Measurements from ENCODE around the gene IL3RA. TPM values are rescaled to one million over a fixed set of nuclear protein-coding genes. Genes with fewer than 3 reads are reported as not detected.
A peak's percentile ranks its signal among the peaks of the same experiment; 100 is the strongest.

The IL3RA gene
- total RNA-seq, 2 experiments from 2014 or later, result 0.60 to 0.61 TPM

GRCh38 chrX:1416327-1416784 is 79.8 kb downstream of the IL3RA start:
- DNase-seq (no peak), ATAC-seq (no peak)
- H3K4me1 Mint-ChIP-seq (ENCODE audit: low read depth), result no peaks in the 10 kb centered on the region
- H3K27me3 Mint-ChIP-seq (ENCODE audit: low read depth), result no peaks in the 10 kb centered on the region
- peaks cover 1% of the 10 kb centered on the region for H3K9me3 Mint-ChIP-seq (ENCODE audit: insufficient read depth)
- no peak overlapping the region for H3K27ac Mint-ChIP-seq
- ChIA-PET CTCF (no interaction called here), POLR2A (no interaction called here)
- peaks cover 47% of the 10 kb centered on the region for H3K36me3 Mint-ChIP-seq (ENCODE audit: low read depth)
- no peak overlapping the region for H3K4me3 Mint-ChIP-seq

- Mint-ChIP-seq H3K4me3 (no peak overlapping the region), H3K9me3 (ENCODE audit: insufficient read depth) (peaks cover 6% of the 10 kb centered on the region), H3K27ac (no peak overlapping the region), H3K36me3 (ENCODE audit: low read depth) (peaks cover 50% of the 10 kb centered on the region), H3K27me3 (ENCODE audit: low read depth) (no peaks in the 10 kb centered on the region), H3K4me1 (ENCODE audit: low read depth) (no peaks in the 10 kb centered on the region)
- DNase-seq (no peak), ATAC-seq (no peak)
- CTCF ChIA-PET, result no interaction called here
- POLR2A ChIA-PET, result no interaction called here
Observed at GRCh38 chrX:1416965-1417760, 80.6 kb downstream of the IL3RA start.

GRCh38 chrX:1417921-1418771 is 81.6 kb downstream of the IL3RA start:
- Mint-ChIP-seq H3K4me1 (ENCODE audit: low read depth) (no peaks in the 10 kb centered on the region), H3K4me3 (no peak overlapping the region), H3K27ac (no peak overlapping the region), H3K27me3 (ENCODE audit: low read depth) (no peaks in the 10 kb centered on the region), H3K36me3 (ENCODE audit: low read depth) (peaks cover 52% of the 10 kb centered on the region), H3K9me3 (ENCODE audit: insufficient read depth) (peaks cover 6% of the 10 kb centered on the region)
- ChIA-PET CTCF (no interaction called here), POLR2A (no interaction called here)
- DNase-seq (no peak), ATAC-seq (no peak)

GRCh38 chrX:1418901-1419544 is 82.4 kb downstream of the IL3RA start:
- H3K4me3 Mint-ChIP-seq, result no peak overlapping the region
- ChIA-PET POLR2A (no interaction called here), CTCF (no interaction called here)
- ATAC-seq (no peak), DNase-seq (no peak)
- H3K27ac Mint-ChIP-seq, result no peak overlapping the region
- no peaks in the 10 kb centered on the region for H3K4me1 Mint-ChIP-seq (ENCODE audit: low read depth)
- H3K36me3 Mint-ChIP-seq (ENCODE audit: low read depth), result peaks cover 53% of the 10 kb centered on the region
- H3K27me3 Mint-ChIP-seq (ENCODE audit: low read depth), result no peaks in the 10 kb centered on the region
- H3K9me3 Mint-ChIP-seq (ENCODE audit: insufficient read depth), result peaks cover 6% of the 10 kb centered on the region

- H3K4me3 Mint-ChIP-seq, result no peak overlapping the region
- CTCF ChIA-PET, result no interaction called here
- peaks cover 6% of the 10 kb centered on the region for H3K9me3 Mint-ChIP-seq (ENCODE audit: insufficient read depth)
- no peak for ATAC-seq
- H3K27me3 Mint-ChIP-seq (ENCODE audit: low read depth), result no peaks in the 10 kb centered on the region
- no peaks in the 10 kb centered on the region for H3K4me1 Mint-ChIP-seq (ENCODE audit: low read depth)
- DNase-seq, result no peak
- H3K27ac Mint-ChIP-seq, result peak overlapping the region; percentile 3
- POLR2A ChIA-PET, result no interaction called here
- peaks cover 54% of the 10 kb centered on the region for H3K36me3 Mint-ChIP-seq (ENCODE audit: low read depth)
Observed at GRCh38 chrX:1419545-1420355, 83.2 kb downstream of the IL3RA start.

GRCh38 chrX:1420371-1420770 is 83.8 kb downstream of the IL3RA start:
- ATAC-seq, result no peak
- POLR2A ChIA-PET, result no interaction called here
- peaks cover 6% of the 10 kb centered on the region for H3K9me3 Mint-ChIP-seq (ENCODE audit: insufficient read depth)
- DNase-seq, result no peak
- H3K4me1 Mint-ChIP-seq (ENCODE audit: low read depth), result no peaks in the 10 kb centered on the region
- CTCF ChIA-PET, result no interaction called here
- no peak overlapping the region for H3K4me3 Mint-ChIP-seq
- H3K27ac Mint-ChIP-seq, result peak overlapping the region; percentile 3
- no peaks in the 10 kb centered on the region for H3K27me3 Mint-ChIP-seq (ENCODE audit: low read depth)
- peaks cover 56% of the 10 kb centered on the region for H3K36me3 Mint-ChIP-seq (ENCODE audit: low read depth)

GRCh38 chrX:1421433-1422134 is 85.0 kb downstream of the IL3RA start:
- Mint-ChIP-seq H3K4me1 (ENCODE audit: low read depth) (no peaks in the 10 kb centered on the region), H3K27me3 (ENCODE audit: low read depth) (no peaks in the 10 kb centered on the region), H3K27ac (no peak overlapping the region), H3K4me3 (no peak overlapping the region), H3K9me3 (ENCODE audit: insufficient read depth) (peaks cover 6% of the 10 kb centered on the region), H3K36me3 (ENCODE audit: low read depth) (peaks cover 67% of the 10 kb centered on the region)
- DNase-seq (no peak), ATAC-seq (no peak)
- ChIA-PET POLR2A (no interaction called here), CTCF (no interaction called here)

- DNase-seq (no peak), ATAC-seq (no peak)
- Mint-ChIP-seq H3K4me1 (ENCODE audit: low read depth) (no peaks in the 10 kb centered on the region), H3K4me3 (no peak overlapping the region), H3K36me3 (ENCODE audit: low read depth) (peaks cover 71% of the 10 kb centered on the region), H3K27me3 (ENCODE audit: low read depth) (no peaks in the 10 kb centered on the region), H3K9me3 (ENCODE audit: insufficient read depth) (peaks cover 6% of the 10 kb centered on the region), H3K27ac (no peak overlapping the region)
- CTCF ChIA-PET, result no interaction called here
- POLR2A ChIA-PET, result no interaction called here
Observed at GRCh38 chrX:1422135-1422465, 85.5 kb downstream of the IL3RA start.

- no peak overlapping the region for H3K27ac Mint-ChIP-seq
- no peaks in the 10 kb centered on the region for H3K4me1 Mint-ChIP-seq (ENCODE audit: low read depth)
- peaks cover 76% of the 10 kb centered on the region for H3K36me3 Mint-ChIP-seq (ENCODE audit: low read depth)
- DNase-seq, result no peak
- no peak overlapping the region for H3K4me3 Mint-ChIP-seq
- ChIA-PET CTCF (no interaction called here), POLR2A (no interaction called here)
- H3K9me3 Mint-ChIP-seq (ENCODE audit: insufficient read depth), result peaks cover 6% of the 10 kb centered on the region
- ATAC-seq, result no peak
- H3K27me3 Mint-ChIP-seq (ENCODE audit: low read depth), result no peaks in the 10 kb centered on the region
Observed at GRCh38 chrX:1423215-1423614, 86.6 kb downstream of the IL3RA start.

- ChIA-PET CTCF (no interaction called here), POLR2A (no interaction called here)
- Mint-ChIP-seq H3K36me3 (ENCODE audit: low read depth) (peaks cover 74% of the 10 kb centered on the region), H3K9me3 (ENCODE audit: insufficient read depth) (peaks cover 6% of the 10 kb centered on the region), H3K4me3 (no peak overlapping the region), H3K27ac (no peak overlapping the region), H3K4me1 (ENCODE audit: low read depth) (no peaks in the 10 kb centered on the region), H3K27me3 (ENCODE audit: low read depth) (no peaks in the 10 kb centered on the region)
- DNase-seq (no peak), ATAC-seq (no peak)
Observed at GRCh38 chrX:1424147-1424851, 87.7 kb downstream of the IL3RA start.

- Mint-ChIP-seq H3K27me3 (ENCODE audit: low read depth) (no peaks in the 10 kb centered on the region), H3K4me3 (no peak overlapping the region), H3K4me1 (ENCODE audit: low read depth) (no peaks in the 10 kb centered on the region), H3K27ac (no peak overlapping the region), H3K36me3 (ENCODE audit: low read depth) (peaks cover 70% of the 10 kb centered on the region), H3K9me3 (ENCODE audit: insufficient read depth) (peaks cover 6% of the 10 kb centered on the region)
- CTCF ChIA-PET, result no interaction called here
- POLR2A ChIA-PET, result no interaction called here
- ATAC-seq (no peak), DNase-seq (no peak)
Observed at GRCh38 chrX:1425381-1425780, 88.8 kb downstream of the IL3RA start.

Data from activated CD8-positive, alpha-beta T cell treated with anti-CD3 and anti-CD28 coated beads, Interleukin-2, amount 10 ng/mL, durations not matched to agents 7 days and 5 days (primary cell).